H1 (cell line): ENCODE results near the gene TUBGCP6. TPM values are rescaled to one million over a fixed set of nuclear protein-coding genes. Genes with fewer than 3 reads are reported as not detected.

ENCODE experiments used
- CTCF ChIA-PET: fragments of 300-600 bp; sonication (Branson Sonifier 250); formaldehyde crosslinking; loops from one replicate; lab custom pipeline; 2021; ENCODE audit not compliant: partially characterized antibody; lab: Charles Lee
- POLR2A ChIA-PET: fragments of 300-600 bp; sonication (Branson Sonifier 250); formaldehyde crosslinking; loops from one replicate; lab custom pipeline; 2021; ENCODE audit warnings: inconsistent platforms; ENCODE audit not compliant: partially characterized antibody; lab: Charles Lee
- DNase-seq, 2 experiments: peaks; one replicate each; pipeline versions ENCODE4 v3.0.0 to v3.0.0-alpha.2; 2010 to 2022; ENCODE audit warnings: low spot score in 2 of 2, low read depth in 1 of 2, mixed read lengths in 1 of 2
- FAIRE-seq: peaks from 2 replicates; lab custom pipeline; 2011; peaks lifted over from hg19 to GRCh38; lab: Jason Lieb, UNC
- H2AFZ ChIP-seq: 2 replicates; pipeline ENCODE4 v1.8.1; 2012; ENCODE audit warnings: low read length, inconsistent platforms
- H2AK5ac ChIP-seq: 2 replicates; pipeline ENCODE4 v1.6.1; 2013; ENCODE audit warnings: low read depth, low read length
- H2BK120ac ChIP-seq: replicated peaks from 2 replicates; pipeline ENCODE3; 2013; ENCODE audit warnings: low read depth, low read length, inconsistent platforms
- H2BK12ac ChIP-seq: 2 replicates; pipeline ENCODE4 v1.6.1; 2013; ENCODE audit warnings: low read depth, low read length
- H2BK15ac ChIP-seq: 2 replicates; pipeline ENCODE4 v1.6.1; 2013; ENCODE audit warnings: low read length
- H2BK20ac ChIP-seq: 2 replicates; pipeline ENCODE4 v1.6.1; 2013; ENCODE audit warnings: low read length
- H2BK5ac ChIP-seq: 2 replicates; pipeline ENCODE4 v1.6.1; 2013; ENCODE audit warnings: low read depth, low read length
- H3K14ac ChIP-seq: 2 replicates; pipeline ENCODE4 v1.6.1; 2013; ENCODE audit warnings: inconsistent platforms; ENCODE audit not compliant: insufficient read length
- H3K18ac ChIP-seq: 2 replicates; pipeline ENCODE4 v1.6.1; 2013; ENCODE audit warnings: low read length; ENCODE audit errors: extremely low read depth
- H3K23ac ChIP-seq: 2 replicates; pipeline ENCODE4 v1.6.1; 2013; ENCODE audit warnings: inconsistent platforms; ENCODE audit not compliant: insufficient read length
- H3K23me2 ChIP-seq: 2 replicates; pipeline ENCODE4 v1.6.1; 2013; ENCODE audit warnings: low read depth, low read length
- H3K27ac ChIP-seq: 2 replicates; pipeline ENCODE4 v1.6.1; 2011; ENCODE audit warnings: low read depth, low read length, inconsistent platforms
- H3K27me3 ChIP-seq, 4 experiments: replicated peaks in 1 of 4; 1 replicate in 1 of 4; 2 replicates in 3 of 4; pipeline versions ENCODE4 v1.6.1 to v1.8.1; 2011 to 2013; ENCODE audit warnings: low read length in 3 of 4, mild to moderate bottlenecking in 3 of 4, inconsistent platforms in 2 of 4, mixed read lengths in 2 of 4, moderate library complexity in 1 of 4; ENCODE audit not compliant: control insufficient read depth in 3 of 4, insufficient read depth in 3 of 4; ENCODE audit errors: extremely low read depth in 1 of 4
- H3K36me3 ChIP-seq, 4 experiments: 2 replicates each; pipeline versions ENCODE4 v1.6.1 to v1.8.1; 2011 to 2013; ENCODE audit warnings: mild to moderate bottlenecking in 4 of 4, low read length in 3 of 4, moderate library complexity in 2 of 4, control low read depth in 1 of 4, inconsistent platforms in 1 of 4; ENCODE audit not compliant: insufficient read depth in 4 of 4, control insufficient read depth in 2 of 4
- H3K4ac ChIP-seq: replicated peaks from 2 replicates; pipeline ENCODE3; 2013; ENCODE audit warnings: low read length, low read depth, mixed read lengths, inconsistent platforms; ENCODE audit not compliant: insufficient read length
- H3K4me1 ChIP-seq, 4 experiments: replicated peaks in 1 of 4; 1 replicate in 1 of 4; 2 replicates in 3 of 4; pipeline versions ENCODE4 v1.6.1 to v1.8.1; 2011 to 2013; ENCODE audit warnings: low read length in 3 of 4, inconsistent platforms in 2 of 4, mixed read lengths in 1 of 4; ENCODE audit not compliant: insufficient read depth in 4 of 4, control insufficient read depth in 3 of 4
- H3K4me2 ChIP-seq, 2 experiments: 2 replicates each; pipeline versions ENCODE4 v1.6.1 to v1.8.1; 2011 to 2013; ENCODE audit warnings: low read depth in 2 of 2, low read length in 2 of 2, control low read depth in 1 of 2, inconsistent platforms in 1 of 2, mild to moderate bottlenecking in 1 of 2; ENCODE audit not compliant: insufficient read depth in 1 of 2
- H3K4me3 ChIP-seq, 4 experiments: fragments of 200-600, 300-600 bp in 1 of 4; sonication (generic), shearing (Covaris generic), sonication (Bioruptor Twin) in 1 of 4; 2 replicates each; pipeline versions ENCODE4 v1.5.1 to v1.8.1; 2011 to 2016; ENCODE audit warnings: low read length in 4 of 4, low read depth in 3 of 4, control low read depth in 2 of 4, inconsistent platforms in 2 of 4, mild to moderate bottlenecking in 2 of 4, mixed read lengths in 1 of 4, moderate library complexity in 1 of 4; ENCODE audit not compliant: insufficient read depth in 2 of 4; ENCODE audit errors: extremely low read depth in 1 of 4
- H3K56ac ChIP-seq: replicated peaks from 2 replicates; pipeline ENCODE3; 2013; ENCODE audit warnings: low read depth, mild to moderate bottlenecking, mixed read lengths, low read length, inconsistent platforms; ENCODE audit not compliant: insufficient read length
- H3K79me1 ChIP-seq: 2 replicates; pipeline ENCODE4 v1.6.1; 2013; ENCODE audit warnings: low read depth, low read length, control low read depth
- H3K79me2 ChIP-seq, 2 experiments: 2 replicates each; pipeline versions ENCODE4 v1.6.1 to v1.8.1; 2012 to 2013; ENCODE audit warnings: low read length in 2 of 2, mild to moderate bottlenecking in 2 of 2, inconsistent platforms in 1 of 2; ENCODE audit not compliant: insufficient read depth in 2 of 2, control insufficient read depth in 1 of 2
- H3K9ac ChIP-seq, 4 experiments: replicated peaks in 1 of 4; 1 replicate in 1 of 4; 2 replicates in 3 of 4; pipeline versions ENCODE4 v1.6.1 to v1.8.1; 2011 to 2013; ENCODE audit warnings: low read depth in 3 of 4, low read length in 3 of 4, control low read depth in 2 of 4, mild to moderate bottlenecking in 2 of 4, moderate library complexity in 2 of 4, inconsistent platforms in 1 of 4; ENCODE audit errors: extremely low read depth in 1 of 4
- H3K9me3 ChIP-seq, 2 experiments: 2 replicates each; pipeline versions ENCODE4 v1.6.1 to v1.8.1; 2012 to 2013; ENCODE audit warnings: mild to moderate bottlenecking in 2 of 2, moderate library complexity in 2 of 2, control low read depth in 1 of 2, inconsistent platforms in 1 of 2, low read depth in 1 of 2, low read length in 1 of 2, mixed read lengths in 1 of 2; ENCODE audit not compliant: insufficient read depth in 2 of 2
- H4K20me1 ChIP-seq, 2 experiments: replicated peaks in 1 of 2; 2 replicates each; pipeline versions ENCODE3 to v1.8.1; 2011 to 2013; ENCODE audit warnings: inconsistent platforms in 2 of 2, low read length in 2 of 2, mild to moderate bottlenecking in 1 of 2; ENCODE audit not compliant: insufficient read depth in 2 of 2, control insufficient read depth in 1 of 2
- H4K5ac ChIP-seq: 2 replicates; pipeline ENCODE4 v1.6.1; 2013; ENCODE audit warnings: low read length, low read depth, mixed read lengths, inconsistent platforms; ENCODE audit not compliant: insufficient read length
- H4K8ac ChIP-seq: 2 replicates; pipeline ENCODE4 v1.8.0; 2013; ENCODE audit warnings: mild to moderate bottlenecking, moderate library complexity, low read length, inconsistent platforms; ENCODE audit not compliant: insufficient read depth; ENCODE audit errors: extremely low read depth
- H4K91ac ChIP-seq: replicated peaks from 2 replicates; pipeline ENCODE3; 2013; ENCODE audit warnings: low read length, mixed read lengths, inconsistent platforms; ENCODE audit not compliant: insufficient read length
- ASH2L ChIP-seq: fragments of 200-600, 300-600 bp; sonication (generic); IDR thresholded peaks from one replicate; pipeline ENCODE4 v1.7.1; 2017; ENCODE audit warnings: low read length
- CTBP2 ChIP-seq: IDR thresholded peaks from 2 replicates; pipeline ENCODE4 v1.7.0; 2011; ENCODE audit warnings: borderline replicate concordance, mild to moderate bottlenecking, moderate library complexity, mixed read lengths, low read length; ENCODE audit not compliant: insufficient read depth, insufficient read length
- FOSL1 ChIP-seq: IDR thresholded peaks from 2 replicates; pipeline ENCODE4 v1.6.1; 2011; ENCODE audit warnings: mild to moderate bottlenecking, low read depth, low read length, moderate library complexity; ENCODE audit not compliant: insufficient read depth
- HDAC2 ChIP-seq, 2 experiments: fragments of 300-600 bp in 1 of 2; sonication (generic) in 1 of 2; IDR thresholded peaks; 2 replicates each; pipeline ENCODE4 v1.6.1; 2011 to 2012; ENCODE audit warnings: low read depth in 2 of 2, low read length in 2 of 2, mild to moderate bottlenecking in 2 of 2, moderate library complexity in 2 of 2, borderline replicate concordance in 1 of 2, inconsistent platforms in 1 of 2
- MAFK ChIP-seq: IDR thresholded peaks from 2 replicates; pipeline ENCODE4 v1.6.1; 2012; ENCODE audit warnings: low read depth, mild to moderate bottlenecking, improper control_type of control experiment, low read length
- WGBS, 2 experiments: shearing (Covaris generic) in 1 of 2; methylation state at CpG; one replicate each; pipeline versions ENCODE4 v1.1.6 to v1.1.7; 2013 to 2015; ENCODE audit warnings: low lambda C conversion rate in 2 of 2, mixed read lengths in 2 of 2, inconsistent platforms in 1 of 2, low coverage in 1 of 2, missing lambda C conversion rate in 1 of 2; ENCODE audit not compliant: insufficient replicate concordance in 2 of 2, insufficient coverage in 1 of 2, insufficient read length in 1 of 2; ENCODE audit errors: extremely low coverage in 1 of 2, missing lambda C conversion rate in 1 of 2; 5-methylcytosine and 5-hydroxymethylcytosine counted together
- polyA plus RNA-seq, 7 experiments: library from polyadenylated mRNA; depleted of rRNA in 3 of 7; stranded (reverse) in 5 of 7; unstranded in 2 of 7; fragments of >200 nt in 5 of 7; fragments of 200-250 nt in 2 of 7; gene quantifications; 1 replicate in 5 of 7; 2 replicates in 1 of 7; 4 replicates in 1 of 7; pipeline versions ENCODE4 v1.2.1 to v1.2.3, GENCODE V29; 2011 to 2013; ENCODE audit warnings: missing spikeins in 2 of 7, mixed read lengths in 2 of 7
- total RNA-seq: library from RNA; stranded (reverse); fragmentation: NEBNext Ultra II Directional; extraction: Animal tissue kit (Norgen Biotek cat#: 25700); gene quantifications from 2 replicates; pipeline ENCODE4 v1.2.1, GENCODE V29; 2021
- TF ChIP-seq, protein P1 (sequence below): IDR thresholded peaks from 2 replicates; pipeline ENCODE4 v1.6.1; 2012; ENCODE audit warnings: inconsistent platforms
- TF ChIP-seq, protein P2 (sequence below), 3 experiments: IDR thresholded peaks; 1 replicate in 2 of 3; 2 replicates in 1 of 3; pipeline versions ENCODE4 v1.5.1 to v1.6.1; 2011; ENCODE audit warnings: low read length in 3 of 3, mild to moderate bottlenecking in 3 of 3, inconsistent platforms in 2 of 3, low read depth in 1 of 3, moderate library complexity in 1 of 3; ENCODE audit not compliant: insufficient read depth in 1 of 3; ENCODE audit errors: control extremely low read depth in 1 of 3

TUBGCP6 gene
- total and polyA plus RNA-seq, 2 of the 8 experiments (the other 6 are each of a cell fraction or from before 2014, with no cell fraction given) = 24.2 to 24.7 TPM

GRCh38 chr22:50267591-50268390 is 23.0 kb upstream of the TUBGCP6 start:
- H3K4ac ChIP-seq = no peak overlapping the region
- H3K4me3 ChIP-seq = peak overlapping the region in 1 of 4 experiments; percentile 51; a peak in 3 of 8 replicates
- H3K23ac ChIP-seq = no peak overlapping the region
- no peak overlapping the region for H3K9ac ChIP-seq
- no peak overlapping the region for H2BK12ac ChIP-seq
- no peak overlapping the region for H3K56ac ChIP-seq
- POLR2A ChIA-PET = interaction anchor here (0.7 to 1.9 kb wide), 3 partner anchors 17 to 26 kb away, joined by 3 to 5 read pairs (median 4); partner anchors contain the start of gene HDAC10
- no peak overlapping the region for H3K18ac ChIP-seq
- H3K79me2 ChIP-seq = no peaks in the 10 kb centered on the region
- peaks cover 24 to 53% (median 41%) of the 10 kb centered on the region in 4 experiments; a peak in 6 of 7 replicates for H3K27me3 ChIP-seq
- peaks cover 11% of the 10 kb centered on the region; the same call in 1 of the 2 replicates for H3K23me2 ChIP-seq
- no peak overlapping the region for H2BK20ac ChIP-seq
- CTCF ChIA-PET = interaction anchor here (0.5 to 4.7 kb wide), 10 partner anchors 8 to 85 kb away, joined by 3 to 30 read pairs (median 4); partner anchors contain the start of gene HDAC10
- H2BK5ac ChIP-seq = no peak overlapping the region
- no peak overlapping the region for H4K5ac ChIP-seq
- peaks cover 0 to 3% of the 10 kb centered on the region in 2 experiments for H4K20me1 ChIP-seq
- no peak overlapping the region for H3K14ac ChIP-seq
- no peak overlapping the region for H4K8ac ChIP-seq
- H3K9me3 ChIP-seq = peaks cover 0 to 10% of the 10 kb centered on the region in 2 experiments; a peak in 1 of 4 replicates
- FAIRE-seq = no peak
- peak overlapping the region; percentile 33 to 52 for H3K4me2 ChIP-seq
- DNase-seq = peak in 1 of 2 experiments; percentile 80
- H3K4me1 ChIP-seq = peaks cover 2 to 16% (median 11%) of the 10 kb centered on the region in 4 experiments; a peak in 6 of 7 replicates
- no peak overlapping the region for H2AK5ac ChIP-seq
- H3K27ac ChIP-seq = no peak overlapping the region
- TF ChIP-seq MAFK (no peak), FOSL1 (no peak), HDAC2 (IDR thresholded peaks at IDR 0.05; ENCODE audit: borderline replicate concordance in 1 of 2, low read depth in 2 of 2, low read length in 2 of 2) (no peak), ASH2L (no peak), CTBP2 (no peak)
- TF ChIP-seq, protein P1, sequence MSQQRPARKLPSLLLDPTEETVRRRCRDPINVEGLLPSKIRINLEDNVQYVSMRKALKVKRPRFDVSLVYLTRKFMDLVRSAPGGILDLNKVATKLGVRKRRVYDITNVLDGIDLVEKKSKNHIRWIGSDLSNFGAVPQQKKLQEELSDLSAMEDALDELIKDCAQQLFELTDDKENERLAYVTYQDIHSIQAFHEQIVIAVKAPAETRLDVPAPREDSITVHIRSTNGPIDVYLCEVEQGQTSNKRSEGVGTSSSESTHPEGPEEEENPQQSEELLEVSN = no peak
- TF ChIP-seq, protein P2, sequence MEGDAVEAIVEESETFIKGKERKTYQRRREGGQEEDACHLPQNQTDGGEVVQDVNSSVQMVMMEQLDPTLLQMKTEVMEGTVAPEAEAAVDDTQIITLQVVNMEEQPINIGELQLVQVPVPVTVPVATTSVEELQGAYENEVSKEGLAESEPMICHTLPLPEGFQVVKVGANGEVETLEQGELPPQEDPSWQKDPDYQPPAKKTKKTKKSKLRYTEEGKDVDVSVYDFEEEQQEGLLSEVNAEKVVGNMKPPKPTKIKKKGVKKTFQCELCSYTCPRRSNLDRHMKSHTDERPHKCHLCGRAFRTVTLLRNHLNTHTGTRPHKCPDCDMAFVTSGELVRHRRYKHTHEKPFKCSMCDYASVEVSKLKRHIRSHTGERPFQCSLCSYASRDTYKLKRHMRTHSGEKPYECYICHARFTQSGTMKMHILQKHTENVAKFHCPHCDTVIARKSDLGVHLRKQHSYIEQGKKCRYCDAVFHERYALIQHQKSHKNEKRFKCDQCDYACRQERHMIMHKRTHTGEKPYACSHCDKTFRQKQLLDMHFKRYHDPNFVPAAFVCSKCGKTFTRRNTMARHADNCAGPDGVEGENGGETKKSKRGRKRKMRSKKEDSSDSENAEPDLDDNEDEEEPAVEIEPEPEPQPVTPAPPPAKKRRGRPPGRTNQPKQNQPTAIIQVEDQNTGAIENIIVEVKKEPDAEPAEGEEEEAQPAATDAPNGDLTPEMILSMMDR (IDR thresholded peaks at IDR 0.05; ENCODE audit: control extremely low read depth in 1 of 3, insufficient read depth in 1 of 3, low read depth in 1 of 3, low read length in 3 of 3) = peak in 2 of 3 experiments; percentile 32 to 41; a peak in 2 of 4 replicates
- H3K36me3 ChIP-seq = no peaks in the 10 kb centered on the region
- H2BK120ac ChIP-seq = no peak overlapping the region
- H2AFZ ChIP-seq = no peak overlapping the region
- H4K91ac ChIP-seq = no peak overlapping the region
- H2BK15ac ChIP-seq = no peak overlapping the region
- 72% methylated on average over 12 of the region's 75 CpGs; no CpG with 5 or more reads in 1 of the 2 experiments for WGBS, 2 experiments
- H3K79me1 ChIP-seq = no peaks in the 10 kb centered on the region
